Fibroblast of skin of right biceps (primary cell): ENCODE data around the gene ATP6V0A1.
"Not testable (repeated sequence)": the region's sequence is repeated elsewhere in the genome, so short reads cannot be mapped to it uniquely, and the experiment has no call there.

Experiments used
- DNase-seq: peaks from one replicate; pipeline ENCODE4 v3.0.0-alpha.2; 2013

ATP6V0A1 gene

GRCh38 chr17:42544874-42545283, 86.2 kb downstream of the ATP6V0A1 start:
- no peak for DNase-seq

- DNase-seq = not testable (repeated sequence)
Observed at GRCh38 chr17:42545755-42546505, 87.3 kb downstream of the ATP6V0A1 start.

- no peak for DNase-seq
Observed at GRCh38 chr17:42547001-42547461, 88.4 kb downstream of the ATP6V0A1 start.

- no peak for DNase-seq
Observed at GRCh38 chr17:42547698-42548069, 89.0 kb downstream of the ATP6V0A1 start.

GRCh38 chr17:42548070-42548837, 89.6 kb downstream of the ATP6V0A1 start:
- DNase-seq = peak; percentile 59

GRCh38 chr17:42548993-42549755, 90.5 kb downstream of the ATP6V0A1 start:
- DNase-seq = no peak

GRCh38 chr17:42552736-42553135, 94.1 kb downstream of the ATP6V0A1 start, which contains the start of gene HSD17B1:
Gene HSD17B1 (plus strand): TSS chr17:42552923. CDS start chr17:42552934, 11 bp downstream.
- not testable (repeated sequence) for DNase-seq

- DNase-seq = peak; percentile 19
Observed at GRCh38 chr17:42553161-42553818, 94.6 kb downstream of the ATP6V0A1 start.

- DNase-seq = no peak
Observed at GRCh38 chr17:42553866-42554249, 95.2 kb downstream of the ATP6V0A1 start.

- DNase-seq = peak; percentile 85
Observed at GRCh38 chr17:42554250-42555121, 95.8 kb downstream of the ATP6V0A1 start.

GRCh38 chr17:42555122-42555622, 96.5 kb downstream of the ATP6V0A1 start:
- no peak for DNase-seq

GRCh38 chr17:42555961-42556617, 97.4 kb downstream of the ATP6V0A1 start:
- DNase-seq = not testable (repeated sequence)

GRCh38 chr17:42559075-42559474, 100.4 kb downstream of the ATP6V0A1 start:
- DNase-seq = no peak

GRCh38 chr17:42560246-42560645, 101.6 kb downstream of the ATP6V0A1 start:
- no peak for DNase-seq

- peak; percentile 99 for DNase-seq
Observed at GRCh38 chr17:42561897-42562387, 103.3 kb downstream of the ATP6V0A1 start, which contains the start of gene COASY. Gene COASY (plus strand): TSS chr17:42562148. CDS start chr17:42562623, 475 bp downstream.

- DNase-seq = no peak
Observed at GRCh38 chr17:42562388-42563142, 103.9 kb downstream of the ATP6V0A1 start.

GRCh38 chr17:42563143-42563509, 104.4 kb downstream of the ATP6V0A1 start:
- DNase-seq = no peak

- no peak for DNase-seq
Observed at GRCh38 chr17:42563543-42563942, 104.9 kb downstream of the ATP6V0A1 start.

- DNase-seq = no peak
Observed at GRCh38 chr17:42563950-42564349, 105.3 kb downstream of the ATP6V0A1 start.
